Motor neuron (in vitro differentiated cells): ENCODE measurements around the gene PKD2L1. TPM values are rescaled to one million over a fixed set of nuclear protein-coding genes. Genes with fewer than 3 reads are reported as not detected.

Experiments used
- total RNA-seq, 8 experiments: library from RNA; unstranded; fragments of 300-600 nt; gene quantifications; 2 replicates each; pipeline versions ENCODE4 v1.2.3 to v1.2.4, GENCODE V29; 2022

PKD2L1 gene
- total RNA-seq, 8 experiments from 2014 or later, result 0.24 to 0.36 (median 0.29) TPM; not detected in 3

Other genes starting within 250 kb of the PKD2L1 start
- gene CPN1, start 248.4 kb downstream of the PKD2L1 start, total RNA-seq, result under 1 TPM in 1 of 8 experiments, not detected in 7; 0.87 TPM
- 10 to 100 TPM in 6 of 8 experiments, 1 to 10 TPM in 2; 6.7 to 27.9 (median 18.3) TPM for gene ERLIN1, start 144.2 kb downstream of the PKD2L1 start, total RNA-seq
- gene CHUK, start 100.6 kb downstream of the PKD2L1 start, total RNA-seq, result 10 to 100 TPM in 7 of 8 experiments, 1 to 10 TPM in 1; 9.4 to 22.5 (median 15.3) TPM
- 10 to 100 TPM; 17.8 to 30.8 (median 21.4) TPM for gene CWF19L1, start 62.6 kb downstream of the PKD2L1 start, total RNA-seq
- 100 to 1,000 TPM in 1 of 8 experiments, 10 to 100 TPM in 7; 30.5 to 120 (median 66.8) TPM for gene BLOC1S2, start 43.5 kb downstream of the PKD2L1 start, total RNA-seq
- 100 to 1,000 TPM; 100 to 535 (median 198) TPM for gene SCD, start 17.0 kb upstream of the PKD2L1 start, total RNA-seq
- gene WNT8B, start 132.8 kb upstream of the PKD2L1 start, total RNA-seq, result 1 to 10 TPM in 1 of 8 experiments, under 1 TPM in 5, not detected in 2; 0.16 to 1.4 (median 0.32) TPM
- 10 to 100 TPM in 2 of 8 experiments, 1 to 10 TPM in 6; 3.0 to 24.0 (median 6.4) TPM for gene SEC31B, start 189.6 kb upstream of the PKD2L1 start, total RNA-seq
- 100 to 1,000 TPM; 247 to 398 (median 294) TPM for gene NDUFB8, start 199.6 kb upstream of the PKD2L1 start, total RNA-seq
- gene HIF1AN, start 205.7 kb upstream of the PKD2L1 start, total RNA-seq, result 10 to 100 TPM in 5 of 8 experiments, 1 to 10 TPM in 3; 7.3 to 23.6 (median 11.9) TPM